Duodenal mucosa (tissue), 2 donors: ENCODE data around the gene ANKRD33B.
A peak's percentile ranks its signal among the peaks of the same experiment; 100 is the strongest.

ENCODE experiments used
- H3K27ac ChIP-seq: one replicate; pipeline ENCODE4 v1.7.0; 2013; ENCODE audit warnings: low read depth, low read length
- H3K27me3 ChIP-seq, 2 donors: one replicate each; pipeline ENCODE4 v1.7.0; 2013; ENCODE audit warnings: low read length in 2 of 2, control low read depth in 1 of 2; ENCODE audit not compliant: insufficient read depth in 2 of 2, control insufficient read depth in 1 of 2
- H3K36me3 ChIP-seq, 2 donors: one replicate each; pipeline ENCODE4 v1.7.0; 2013; ENCODE audit warnings: low read length in 2 of 2, control low read depth in 1 of 2; ENCODE audit not compliant: insufficient read depth in 2 of 2, control insufficient read depth in 1 of 2
- H3K4me1 ChIP-seq, 2 donors: one replicate each; pipeline ENCODE4 v1.7.0; 2013; ENCODE audit warnings: low read length in 2 of 2, control low read depth in 1 of 2; ENCODE audit not compliant: insufficient read depth in 2 of 2, control insufficient read depth in 1 of 2
- H3K4me3 ChIP-seq, 2 donors: one replicate each; pipeline ENCODE4 v1.7.0; 2013; ENCODE audit warnings: low read length in 2 of 2, low read depth in 1 of 2
- H3K9ac ChIP-seq, 2 donors: one replicate each; pipeline ENCODE4 v1.7.0; 2013; ENCODE audit warnings: low read length in 2 of 2, low read depth in 1 of 2
- H3K9me3 ChIP-seq, 2 donors: one replicate each; pipeline ENCODE4 v1.7.0; 2013; ENCODE audit warnings: low read length in 2 of 2, control low read depth in 1 of 2; ENCODE audit not compliant: control insufficient read depth in 1 of 2

The ANKRD33B gene

DNA sequence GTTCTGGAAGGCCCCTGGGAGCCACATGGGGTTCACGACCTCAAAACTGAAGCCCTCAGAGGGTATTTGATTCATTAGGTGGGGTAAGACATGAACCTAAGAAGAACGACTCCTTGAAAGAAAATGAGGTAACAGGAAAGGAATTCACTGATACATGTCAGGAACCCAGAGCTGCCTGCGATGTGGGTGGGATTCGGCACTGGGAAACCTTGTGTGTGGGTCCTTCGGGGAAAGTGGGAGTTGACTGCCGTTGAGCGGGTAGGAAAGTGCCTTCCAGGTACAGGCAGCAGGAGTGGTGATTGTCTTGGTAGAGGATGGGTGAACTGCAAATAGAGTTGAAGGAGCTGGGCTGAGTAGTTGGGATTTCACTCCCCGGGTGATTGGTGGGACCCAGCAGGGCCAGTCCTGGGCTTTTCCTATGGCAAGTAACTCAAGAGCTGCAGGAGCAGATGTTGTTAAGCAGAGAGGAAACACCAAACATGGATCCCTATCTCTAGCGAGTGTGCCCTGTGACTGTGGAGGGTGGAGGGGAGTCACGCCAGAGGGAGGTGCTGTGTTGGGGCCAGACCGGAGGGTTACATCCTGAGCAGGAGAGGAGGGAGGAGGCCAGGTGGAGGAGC, 30.8 kb downstream of the ANKRD33B start:
- Histone ChIP-seq H3K9ac (no peak overlapping the region), H3K4me3 (no peak overlapping the region), H3K27ac (no peak overlapping the region), H3K4me1 (peaks cover 11 to 12% of the 10 kb centered on the region in 2 donors), H3K27me3 (no peaks in the 10 kb centered on the region), H3K9me3 (no peaks in the 10 kb centered on the region), H3K36me3 (no peaks in the 10 kb centered on the region)

GRCh38 chr5:10595293-10595671, 31.4 kb downstream of the ANKRD33B start:
- Histone ChIP-seq H3K27ac (no peak overlapping the region), H3K9me3 (no peaks in the 10 kb centered on the region), H3K36me3 (no peaks in the 10 kb centered on the region), H3K27me3 (no peaks in the 10 kb centered on the region), H3K4me1 (peaks cover 11 to 12% of the 10 kb centered on the region in 2 donors), H3K9ac (peak overlapping the region in 1 of 2 donors; percentile 5), H3K4me3 (peak overlapping the region; percentile 44 to 48)

GRCh38 chr5:10595672-10596309, 31.9 kb downstream of the ANKRD33B start:
- H3K27ac ChIP-seq: no peak overlapping the region
- no peaks in the 10 kb centered on the region for H3K9me3 ChIP-seq
- H3K36me3 ChIP-seq: no peaks in the 10 kb centered on the region
- no peaks in the 10 kb centered on the region for H3K27me3 ChIP-seq
- peak overlapping the region in 1 of 2 donors; percentile 5 for H3K9ac ChIP-seq
- peaks cover 11 to 12% of the 10 kb centered on the region in 2 donors for H3K4me1 ChIP-seq
- peak overlapping the region; percentile 44 to 48 for H3K4me3 ChIP-seq

DNA sequence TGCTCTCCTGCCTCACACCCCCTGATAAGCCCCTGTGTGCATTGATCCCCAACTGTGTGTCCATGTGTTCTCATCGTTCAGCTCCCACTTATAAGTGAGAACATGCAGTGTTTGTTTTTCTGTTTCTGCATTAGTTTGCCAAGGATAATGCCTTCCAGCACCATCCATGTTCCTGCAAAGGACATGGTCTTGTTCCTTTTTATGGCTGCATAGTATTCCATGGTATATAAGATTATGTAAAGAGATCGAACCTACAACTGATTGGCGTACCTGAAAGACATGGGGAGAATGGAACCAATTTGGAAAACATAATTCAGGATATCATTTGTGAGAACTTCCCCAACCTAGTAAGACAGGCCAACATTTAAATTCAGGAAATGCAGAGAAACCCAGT, 32.4 kb downstream of the ANKRD33B start:
- Histone ChIP-seq H3K9ac (peak overlapping the region in 1 of 2 donors; percentile 5), H3K4me1 (peaks cover 15 to 16% of the 10 kb centered on the region in 2 donors), H3K9me3 (no peaks in the 10 kb centered on the region), H3K27ac (no peak overlapping the region), H3K4me3 (peak overlapping the region; percentile 44 to 48), H3K27me3 (no peaks in the 10 kb centered on the region), H3K36me3 (no peaks in the 10 kb centered on the region)

- Histone ChIP-seq H3K27me3 (no peaks in the 10 kb centered on the region), H3K9ac (no peak overlapping the region), H3K27ac (no peak overlapping the region), H3K36me3 (no peaks in the 10 kb centered on the region), H3K4me1 (peaks cover 21 to 23% of the 10 kb centered on the region in 2 donors), H3K9me3 (no peaks in the 10 kb centered on the region), H3K4me3 (no peak overlapping the region)
Measured at GRCh38 chr5:10596886-10597451, 33.1 kb downstream of the ANKRD33B start.

- H3K9me3 ChIP-seq: no peaks in the 10 kb centered on the region
- H3K27me3 ChIP-seq: no peaks in the 10 kb centered on the region
- no peaks in the 10 kb centered on the region for H3K36me3 ChIP-seq
- no peak overlapping the region for H3K9ac ChIP-seq
- H3K4me3 ChIP-seq: no peak overlapping the region
- no peak overlapping the region for H3K27ac ChIP-seq
- peaks cover 25 to 28% of the 10 kb centered on the region in 2 donors for H3K4me1 ChIP-seq
Measured at GRCh38 chr5:10599113-10599512, 35.2 kb downstream of the ANKRD33B start.

- H3K4me1 ChIP-seq: peaks cover 25 to 28% of the 10 kb centered on the region in 2 donors
- H3K36me3 ChIP-seq: no peaks in the 10 kb centered on the region
- H3K4me3 ChIP-seq: no peak overlapping the region
- H3K9ac ChIP-seq: no peak overlapping the region
- no peaks in the 10 kb centered on the region for H3K9me3 ChIP-seq
- H3K27me3 ChIP-seq: no peaks in the 10 kb centered on the region
- H3K27ac ChIP-seq: no peak overlapping the region
Measured at GRCh38 chr5:10599862-10600284, 36.0 kb downstream of the ANKRD33B start.

GRCh38 chr5:10600626-10601245, 36.9 kb downstream of the ANKRD33B start:
- no peak overlapping the region for H3K4me3 ChIP-seq
- H3K9ac ChIP-seq: peak overlapping the region in 1 of 2 donors; percentile 10
- no peak overlapping the region for H3K27ac ChIP-seq
- peaks cover 20% of the 10 kb centered on the region in 2 donors for H3K4me1 ChIP-seq
- no peaks in the 10 kb centered on the region for H3K9me3 ChIP-seq
- no peaks in the 10 kb centered on the region for H3K36me3 ChIP-seq
- no peaks in the 10 kb centered on the region for H3K27me3 ChIP-seq

DNA sequence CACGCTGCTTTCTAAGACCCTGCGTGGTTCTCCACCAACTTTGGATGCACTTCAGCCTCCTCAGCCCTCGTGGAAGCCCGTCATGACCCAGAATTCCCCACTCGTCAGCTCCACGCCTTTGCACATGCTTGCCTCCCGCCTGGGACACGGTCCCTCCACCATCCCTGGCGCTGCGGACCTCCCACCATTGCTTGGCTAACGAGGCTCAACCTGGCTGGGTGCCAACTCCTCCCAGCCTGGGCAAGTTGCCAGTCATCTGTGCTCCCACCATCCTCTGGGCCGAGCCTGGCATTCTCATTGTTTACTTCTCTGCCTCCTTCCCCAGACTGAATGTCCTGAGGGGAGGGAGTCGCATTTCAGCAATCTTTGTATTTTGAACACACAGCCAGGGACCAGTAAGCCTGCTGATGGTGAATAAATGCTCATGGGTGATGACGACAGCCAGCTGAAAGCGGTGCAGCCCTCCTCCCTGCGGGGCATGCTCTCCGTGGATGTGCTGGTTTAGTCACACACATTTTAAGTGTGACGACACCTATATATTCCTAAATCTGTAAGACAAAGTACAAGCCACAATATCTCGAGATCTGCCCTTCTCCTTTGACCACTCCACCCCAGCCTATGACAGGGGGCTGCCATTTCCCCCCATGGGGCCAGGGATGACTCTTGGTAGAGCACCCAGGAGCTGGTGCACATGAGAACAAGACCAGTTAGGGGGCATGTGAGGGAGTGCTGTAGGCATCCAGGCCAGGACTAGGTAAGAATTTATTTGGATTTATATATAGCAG, 37.6 kb downstream of the ANKRD33B start:
- H3K27me3 ChIP-seq: no peaks in the 10 kb centered on the region
- peak overlapping the region in 1 of 2 donors; percentile 10 for H3K9ac ChIP-seq
- H3K9me3 ChIP-seq: no peaks in the 10 kb centered on the region
- H3K36me3 ChIP-seq: no peaks in the 10 kb centered on the region
- peak overlapping the region in 1 of 2 donors; percentile 29 for H3K4me3 ChIP-seq
- peaks cover 14 to 16% of the 10 kb centered on the region in 2 donors for H3K4me1 ChIP-seq
- H3K27ac ChIP-seq: peak overlapping the region; percentile 41
